NCI-H748 (cell line): ENCODE data around the gene TXNDC2.
A peak's percentile ranks its signal among the peaks of the same experiment; 100 is the strongest.

Experiments
- DNase-seq: peaks from one replicate; lab custom pipeline; 2025; ENCODE audit not compliant: unreplicated experiment; lab: John Stamatoyannopoulos, UW

The TXNDC2 gene

DNA sequence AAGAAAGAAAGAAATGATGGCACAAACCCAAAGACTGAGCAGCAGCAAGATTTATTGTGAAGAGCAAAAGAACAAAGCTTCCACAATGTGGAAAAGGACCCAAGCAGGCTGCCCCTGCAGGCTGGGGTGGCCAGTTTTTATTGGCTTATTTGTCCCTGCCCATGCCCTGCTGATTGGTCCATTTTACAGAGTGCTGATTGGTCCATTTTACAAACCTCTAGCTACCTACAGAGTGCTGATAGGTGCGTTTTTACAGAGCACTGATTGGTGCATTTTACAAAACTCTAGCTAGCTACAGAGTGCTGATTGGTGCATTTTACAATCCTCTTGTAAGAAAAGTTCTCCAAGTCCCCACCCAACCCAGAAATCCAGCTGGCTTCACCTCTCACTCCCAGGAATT, 26.5 kb downstream of the TXNDC2 start:
- DNase-seq = peak; percentile 39

DNA sequence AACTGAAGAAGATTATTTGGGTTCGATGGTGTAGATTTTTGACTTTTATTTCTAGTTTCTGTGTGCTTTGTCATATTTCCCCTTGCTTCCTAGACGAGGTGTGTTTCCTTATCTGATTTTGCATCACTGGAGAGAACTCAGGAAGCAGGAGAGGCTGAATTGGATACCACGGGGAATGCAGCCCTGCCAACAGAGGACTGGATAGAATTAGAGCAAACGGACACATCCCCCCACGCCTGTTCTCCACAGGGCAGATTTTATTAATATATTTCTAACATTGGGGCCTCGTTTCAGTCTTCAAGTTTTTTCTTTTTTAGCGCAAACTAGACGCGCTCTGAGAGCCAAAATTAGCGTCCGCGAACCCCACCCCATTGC, 27.4 kb downstream of the TXNDC2 start:
- DNase-seq = peak; percentile 69

DNA sequence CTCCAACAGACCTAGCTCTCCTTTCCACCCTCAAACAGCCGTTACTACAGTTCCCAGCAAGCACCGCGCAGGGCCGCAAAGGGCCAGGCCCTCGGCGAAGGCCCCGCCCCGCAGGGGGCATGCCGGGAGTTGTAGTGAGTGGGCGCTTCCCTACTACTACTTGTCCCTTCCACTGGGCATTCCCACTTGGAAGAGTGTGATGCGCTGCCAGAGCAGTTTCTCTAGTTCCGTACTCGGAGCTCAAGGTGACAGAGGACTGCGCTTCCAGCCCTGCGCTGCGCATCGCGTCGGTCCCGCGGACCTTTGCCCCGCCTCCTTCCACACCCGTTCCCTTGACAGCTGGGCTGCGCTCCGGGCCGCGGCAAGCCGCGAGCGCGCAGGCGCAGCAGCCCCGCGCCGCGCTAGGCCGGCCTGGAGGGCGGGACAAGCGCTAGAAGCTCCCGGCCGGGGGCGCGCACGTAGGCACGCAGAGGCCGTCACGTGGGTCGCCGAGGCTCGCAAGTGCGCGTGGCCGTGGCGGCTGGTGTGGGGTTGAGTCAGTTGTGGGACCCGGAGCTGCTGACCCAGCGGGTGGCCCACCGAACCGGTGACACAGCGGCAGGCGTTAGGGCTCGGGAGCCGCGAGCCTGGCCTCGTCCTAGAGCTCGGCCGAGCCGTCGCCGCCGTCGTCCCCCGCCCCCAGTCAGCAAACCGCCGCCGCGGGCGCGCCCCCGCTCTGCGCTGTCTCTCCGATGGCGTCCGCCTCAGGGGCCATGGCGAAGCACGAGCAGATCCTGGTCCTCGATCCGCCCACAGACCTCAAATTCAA, 28.0 kb downstream of the TXNDC2 start, which contains the start of gene VAPA:
Gene VAPA (plus strand): TSS at position 491 of the 808 bp plus-strand sequence. CDS start 241 bp downstream, at position 732.
- DNase-seq = peak; percentile 97

DNA sequence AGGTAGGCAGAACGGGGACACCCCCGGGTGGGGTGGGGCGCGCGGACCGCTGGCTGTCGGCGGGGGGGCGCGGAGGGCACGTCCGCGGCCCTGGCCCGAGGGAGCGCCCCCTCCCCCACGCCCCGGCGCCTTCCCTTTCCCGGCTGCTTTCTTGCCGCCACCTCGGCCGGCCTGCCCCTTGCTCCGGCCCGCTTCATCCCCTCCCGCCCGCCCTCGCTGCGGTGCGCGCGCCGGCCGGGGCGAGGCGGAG, 28.5 kb downstream of the TXNDC2 start:
- DNase-seq = peak; percentile 72

DNA sequence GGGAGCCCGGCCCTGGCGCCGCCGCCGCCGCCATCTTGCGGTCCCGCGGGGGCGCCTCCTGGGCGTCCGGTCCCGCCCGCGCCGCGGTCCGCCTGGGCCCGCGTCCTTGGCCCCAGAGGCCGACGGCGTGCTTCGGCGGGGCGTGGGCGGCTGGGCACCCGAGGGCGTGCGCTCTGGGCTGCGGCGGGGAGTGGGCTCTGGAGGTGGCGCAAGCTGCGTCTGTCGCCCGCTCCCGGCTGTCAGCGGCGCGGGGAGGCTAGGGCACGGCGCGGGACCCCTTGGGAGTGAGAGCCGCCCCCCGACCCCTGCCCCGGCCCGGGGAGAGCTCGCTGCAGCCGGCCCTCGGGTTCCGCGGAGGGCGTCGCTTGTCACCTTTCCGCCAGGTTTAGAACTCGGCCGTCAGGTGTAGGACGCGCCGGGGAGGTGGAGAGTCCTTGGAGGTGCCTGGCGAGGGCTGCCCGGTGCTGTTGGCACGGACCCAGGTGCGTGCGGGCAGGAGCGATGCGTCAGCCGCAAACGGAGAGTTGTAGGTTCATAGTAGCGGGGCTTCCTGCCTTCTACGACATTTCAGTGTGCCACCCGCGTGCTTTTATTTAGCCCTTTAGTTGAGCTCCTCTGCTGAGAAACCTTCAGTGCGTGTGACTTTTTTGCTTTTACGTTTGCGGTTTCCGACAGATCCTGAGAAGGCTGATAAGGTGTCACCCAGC, 29.0 kb downstream of the TXNDC2 start:
- DNase-seq = peak; percentile 73

DNA sequence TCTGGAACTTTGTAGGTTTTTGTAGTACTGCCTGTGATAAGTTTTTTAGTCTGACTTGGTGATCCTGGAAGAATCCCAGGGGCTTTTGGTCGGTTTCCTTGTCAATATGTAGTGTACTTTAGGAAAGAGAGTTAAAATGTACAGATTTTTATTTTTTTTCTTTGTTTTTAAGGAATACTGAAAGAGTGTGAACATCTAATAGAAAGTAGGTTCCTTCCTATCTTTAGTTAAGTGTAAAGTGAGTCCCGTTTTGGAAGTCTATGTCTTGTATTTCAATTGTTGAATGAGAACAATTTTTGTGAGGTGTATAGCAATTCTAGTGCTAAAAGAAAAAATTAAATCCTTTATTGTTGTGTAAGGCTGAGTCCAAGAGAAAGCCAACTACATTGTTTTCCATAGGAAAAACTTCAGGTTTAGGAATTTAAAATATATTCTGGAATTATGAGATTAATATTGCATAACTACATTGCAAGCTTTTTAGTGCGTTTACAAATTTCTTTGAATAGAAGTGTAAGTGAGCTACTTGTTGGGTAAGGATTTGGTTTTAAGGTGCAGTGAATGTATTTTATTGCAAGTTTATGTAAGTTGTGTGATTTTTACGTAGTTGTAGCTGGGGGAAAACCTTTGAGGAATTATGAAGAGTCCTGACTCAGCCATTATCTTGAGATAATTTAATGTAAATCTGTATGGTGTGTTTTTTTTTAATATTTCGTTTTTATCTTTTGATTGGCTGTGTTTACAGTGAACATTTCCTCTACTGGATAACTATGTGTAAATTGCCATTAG, 29.7 kb downstream of the TXNDC2 start:
- no peak for DNase-seq

DNA sequence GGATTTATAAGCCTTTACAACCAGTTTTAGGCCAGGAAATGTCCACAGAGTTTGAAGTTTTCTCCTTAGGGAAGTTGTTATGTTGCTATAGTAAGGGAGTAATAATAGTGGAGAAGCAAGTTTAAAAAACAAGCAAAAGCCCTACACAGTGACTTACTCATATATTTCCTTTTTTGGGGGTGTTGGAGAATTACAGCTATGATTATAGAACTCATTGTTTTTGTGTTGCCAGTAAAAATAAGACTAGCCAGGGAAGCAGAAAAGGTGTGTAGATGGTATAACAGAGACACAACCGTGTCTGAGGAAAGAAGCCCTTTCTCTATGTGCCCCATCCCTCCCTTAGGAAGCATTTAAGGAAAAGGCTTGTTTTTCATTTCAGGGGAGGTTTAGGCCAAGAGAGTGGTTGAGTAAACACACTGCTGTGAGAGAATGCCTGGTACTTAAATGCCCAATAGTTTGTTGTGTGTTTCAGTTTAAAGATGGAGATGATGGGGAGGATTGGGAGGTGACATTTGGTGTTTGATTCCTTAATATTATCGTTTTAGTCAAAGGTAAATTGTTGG, 30.4 kb downstream of the TXNDC2 start:
- DNase-seq = no peak

DNA sequence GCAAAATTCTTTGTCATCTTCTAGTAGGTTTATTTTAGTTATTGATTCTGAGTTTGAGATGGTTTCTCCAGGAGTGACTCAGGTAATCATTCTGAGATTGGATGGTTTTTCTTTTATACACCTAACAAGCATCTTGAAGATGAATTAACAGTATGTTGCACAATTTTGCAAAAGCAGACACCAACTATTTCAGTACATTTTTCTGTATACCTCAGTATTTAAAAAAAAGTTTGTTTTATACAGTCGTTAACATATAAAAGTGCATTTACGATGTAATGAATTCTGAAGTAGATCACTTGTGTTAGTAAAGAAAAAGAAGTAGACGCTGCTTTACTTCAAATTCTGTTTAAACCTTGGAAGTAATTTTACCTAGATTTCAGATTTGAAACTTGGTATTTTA, 31.0 kb downstream of the TXNDC2 start:
- DNase-seq = no peak

DNA sequence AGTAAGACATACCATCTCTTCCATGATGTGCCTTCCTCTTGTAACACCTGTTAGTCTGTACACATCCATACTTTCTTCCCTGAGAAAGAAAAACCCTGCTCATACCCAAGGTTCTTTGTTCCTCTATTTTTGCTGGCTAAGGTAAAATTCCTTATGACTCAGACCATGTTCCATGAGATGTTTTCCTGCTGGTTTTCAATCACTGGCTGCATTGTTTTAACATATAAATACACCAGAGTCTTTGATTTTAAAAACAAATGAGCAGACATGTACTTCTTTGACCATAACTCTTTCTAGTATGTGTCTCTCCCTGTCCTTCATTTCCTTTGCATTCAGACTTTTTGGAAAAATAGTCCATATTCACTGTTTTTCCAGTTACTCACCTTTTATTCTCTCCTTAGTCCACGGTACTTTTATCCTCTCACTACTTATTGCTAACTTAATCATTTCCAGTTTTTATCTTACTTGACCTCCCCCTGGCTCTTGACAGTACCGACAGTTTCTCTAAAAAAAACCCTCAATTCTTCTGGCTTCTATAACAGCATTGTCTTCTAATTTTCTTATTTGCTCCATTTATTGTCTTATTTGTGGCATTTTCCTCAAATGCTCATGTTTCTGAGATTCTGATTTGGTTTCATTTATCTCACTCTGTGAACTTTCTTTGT, 32.4 kb downstream of the TXNDC2 start:
- DNase-seq = no peak

DNA sequence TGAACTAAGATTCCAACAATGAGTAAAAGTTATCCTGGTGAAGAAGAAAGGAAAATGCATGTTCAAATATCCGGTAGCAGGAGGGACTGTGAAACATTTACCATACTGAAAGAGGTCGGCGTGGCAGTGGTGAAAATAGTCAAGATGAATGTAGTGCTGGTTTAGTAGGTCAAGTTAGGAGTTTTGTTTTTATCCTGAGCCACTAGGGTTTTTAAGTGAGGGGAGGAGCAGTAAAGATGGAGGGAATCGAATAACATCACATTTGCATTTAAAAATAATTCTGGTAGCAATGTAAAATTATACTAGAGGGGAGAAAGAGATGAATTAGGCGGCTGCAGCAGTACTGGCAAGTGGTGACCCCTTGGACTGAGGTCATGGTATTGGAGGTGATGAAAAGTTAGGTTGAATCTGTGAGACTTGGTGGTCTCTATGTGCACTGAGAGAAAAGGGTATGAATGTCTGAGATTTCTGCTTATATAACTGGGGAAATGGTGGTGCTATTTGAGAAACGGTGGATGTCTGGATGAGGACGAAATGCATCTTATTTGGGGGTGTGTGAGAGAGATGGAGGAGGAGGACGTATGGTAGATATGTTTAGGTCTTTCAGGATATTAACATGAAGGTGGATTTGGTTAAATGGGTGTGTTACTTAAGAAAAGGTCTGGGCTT, 33.9 kb downstream of the TXNDC2 start:
- DNase-seq = no peak

DNA sequence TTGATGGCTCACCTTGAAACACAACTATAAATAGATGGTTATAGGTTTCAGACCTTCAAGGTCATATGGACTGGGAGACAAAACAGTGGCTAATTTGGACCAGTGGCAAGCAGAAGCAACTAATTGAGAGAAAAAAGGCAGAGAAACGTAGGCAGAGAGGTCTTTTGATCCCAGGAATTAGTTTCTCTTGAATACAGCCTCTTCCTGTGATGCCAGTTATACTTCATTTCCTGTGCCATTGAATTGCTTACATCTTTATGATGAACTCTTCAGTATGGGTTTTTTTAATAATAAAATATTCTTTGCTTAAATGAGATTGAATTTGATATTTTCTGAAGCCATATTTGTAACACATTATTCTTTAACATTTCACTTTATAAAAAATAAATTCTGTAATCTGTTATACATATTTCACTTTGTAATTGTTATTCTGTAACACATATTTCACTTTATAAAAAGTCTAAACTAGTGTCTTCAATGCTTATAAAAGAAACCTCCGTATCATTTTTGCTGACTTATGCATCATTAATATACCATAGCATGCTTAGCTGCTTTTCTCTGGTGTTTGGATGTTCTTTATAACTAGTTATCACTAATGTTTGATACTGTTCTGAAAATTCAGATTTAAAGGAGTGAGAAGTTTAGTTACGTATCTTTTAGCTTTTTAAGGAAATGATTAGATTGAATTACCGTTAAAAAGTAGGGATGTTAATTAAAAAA, 37.0 kb downstream of the TXNDC2 start:
- no peak for DNase-seq

DNA sequence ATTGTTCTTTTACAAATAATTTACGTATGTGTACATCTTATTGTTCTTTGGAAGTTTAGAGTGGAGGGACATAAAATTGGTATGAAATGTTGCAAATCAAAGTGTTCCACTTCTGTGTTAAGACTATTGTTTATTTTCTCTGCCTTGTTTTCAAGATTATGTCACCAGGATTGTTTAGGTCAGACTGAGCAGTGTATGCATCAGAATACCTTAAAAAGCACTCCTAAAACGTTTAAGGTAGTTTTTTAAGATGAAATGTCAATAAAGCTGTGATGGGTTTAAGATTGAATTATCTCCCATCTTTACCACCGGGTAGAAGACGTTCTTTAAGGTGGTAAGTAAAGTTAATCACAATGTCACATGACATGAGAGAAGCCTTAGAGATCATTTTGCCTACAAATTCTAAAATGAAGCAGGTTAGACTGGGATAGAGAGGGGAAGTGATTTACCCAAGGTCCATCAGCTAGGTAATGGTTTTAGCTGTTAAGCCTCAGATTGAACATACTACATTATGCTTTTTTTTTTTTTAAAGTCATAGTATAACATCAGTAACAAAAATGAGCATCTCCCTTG, 38.7 kb downstream of the TXNDC2 start:
- no peak for DNase-seq

DNA sequence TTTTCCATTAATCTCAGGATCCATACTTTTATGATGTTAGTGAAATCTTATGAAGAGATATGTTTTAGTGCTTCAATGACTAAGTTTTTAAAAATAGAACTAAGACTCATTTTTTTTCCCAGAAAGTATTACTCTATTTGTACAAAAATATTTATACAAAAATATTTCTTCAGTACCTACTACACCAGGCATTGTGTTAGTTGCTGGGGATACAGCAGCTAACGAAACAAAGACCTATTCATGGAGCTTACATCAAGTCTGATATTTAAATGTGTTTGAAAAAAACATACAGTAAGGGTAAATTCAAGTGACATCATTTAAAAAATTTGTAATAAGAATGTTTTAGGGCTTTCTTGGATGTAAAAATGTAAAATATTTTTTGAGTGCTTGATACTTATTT, 39.6 kb downstream of the TXNDC2 start:
- no peak for DNase-seq

DNA sequence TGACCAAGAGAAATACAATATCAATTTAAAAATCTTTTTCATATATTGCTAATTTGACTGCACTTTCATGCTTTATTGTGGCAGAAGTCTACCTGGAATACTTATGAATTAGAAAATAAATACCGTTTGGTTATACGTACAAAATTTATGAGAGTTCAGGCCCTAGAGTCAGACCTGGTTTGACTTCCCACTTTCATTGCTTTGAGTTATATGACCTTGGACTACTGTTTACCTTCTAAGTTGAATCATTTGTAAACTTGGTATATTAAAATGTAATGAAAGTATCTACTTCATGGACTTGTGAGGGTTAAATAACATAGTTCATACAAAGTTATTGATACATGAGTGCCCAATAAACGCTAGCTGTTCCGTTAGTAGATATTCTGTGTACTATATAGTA, 40.0 kb downstream of the TXNDC2 start:
- no peak for DNase-seq

DNA sequence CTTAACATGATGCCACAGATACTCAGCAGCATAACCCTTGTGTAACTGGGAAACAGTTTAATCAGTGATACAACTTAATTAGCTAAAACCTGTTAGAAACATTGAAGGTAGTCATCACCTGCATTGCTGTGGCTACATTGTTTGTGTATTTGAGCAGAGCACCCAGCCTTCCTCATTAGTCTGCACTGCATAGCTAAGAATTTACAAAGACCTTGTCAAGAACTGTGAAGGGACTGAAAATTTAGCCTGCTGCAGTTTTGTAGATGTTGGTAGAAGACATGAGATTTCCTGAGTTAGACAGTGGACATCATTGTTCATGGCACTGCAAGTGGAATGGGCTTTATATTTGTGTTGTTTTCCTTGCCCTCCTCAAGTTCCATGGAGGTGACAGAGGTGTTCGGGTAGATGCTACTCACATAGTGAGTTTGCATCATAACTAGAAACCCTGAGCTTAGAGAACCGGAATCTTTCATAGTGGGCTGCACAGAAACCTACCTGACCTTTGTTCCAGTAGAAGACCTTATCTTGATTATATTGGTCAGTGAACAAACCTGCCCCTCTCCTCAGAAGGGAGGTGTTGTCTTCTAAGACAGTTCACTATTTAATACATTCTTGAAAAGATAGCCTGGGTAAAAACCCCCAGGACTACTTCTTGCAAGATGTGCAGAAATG, 40.6 kb downstream of the TXNDC2 start:
- no peak for DNase-seq

DNA sequence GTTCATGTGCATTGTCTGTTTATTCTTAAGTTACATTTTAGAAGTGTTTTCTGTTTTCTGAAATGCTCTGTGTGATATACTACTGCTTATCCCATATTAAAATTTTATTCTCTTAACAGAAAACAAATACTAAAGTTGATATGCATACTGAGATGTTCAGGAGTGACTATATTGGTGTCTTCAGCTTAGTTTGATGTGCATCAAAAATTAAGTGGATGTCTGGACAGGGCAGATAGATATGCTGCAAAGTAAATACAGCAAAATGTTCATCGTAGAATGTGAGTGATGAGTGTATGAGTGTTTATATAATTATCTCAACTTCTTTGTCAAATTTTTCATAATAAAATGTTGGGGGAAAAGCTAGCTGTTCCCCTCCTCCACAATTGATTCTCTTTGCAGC, 41.2 kb downstream of the TXNDC2 start:
- DNase-seq = no peak

DNA sequence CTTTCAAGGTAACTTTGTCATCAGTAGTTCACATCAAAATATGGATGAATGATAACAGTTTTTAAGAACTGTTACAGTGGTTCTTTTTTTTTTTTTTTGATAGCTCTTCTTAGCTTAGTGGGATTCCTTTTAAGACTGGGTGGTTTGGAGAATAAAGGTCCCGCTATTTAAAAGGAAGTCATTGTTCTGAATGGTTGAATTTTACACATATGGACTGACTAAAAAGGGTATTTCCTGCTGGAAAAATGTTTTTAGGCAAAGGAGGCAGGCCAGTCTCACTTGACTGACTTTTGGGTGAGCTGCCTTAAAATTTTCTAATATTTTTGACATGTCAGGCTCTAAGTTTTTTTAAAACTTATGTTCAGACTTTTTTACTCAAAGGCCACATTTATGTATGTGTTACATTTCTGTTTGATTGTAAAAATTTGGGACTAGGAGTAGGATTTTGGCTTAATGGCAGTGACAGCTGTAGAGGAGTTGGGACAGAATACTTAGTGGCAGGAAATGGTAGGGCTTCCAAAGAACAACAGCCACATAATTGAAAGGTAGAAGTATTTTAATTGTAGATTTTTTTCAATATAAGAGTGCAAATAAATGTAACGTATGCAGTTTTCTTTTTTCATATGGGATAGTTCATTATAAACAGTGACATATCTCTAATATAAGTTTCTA, 41.8 kb downstream of the TXNDC2 start:
- DNase-seq = no peak

DNA sequence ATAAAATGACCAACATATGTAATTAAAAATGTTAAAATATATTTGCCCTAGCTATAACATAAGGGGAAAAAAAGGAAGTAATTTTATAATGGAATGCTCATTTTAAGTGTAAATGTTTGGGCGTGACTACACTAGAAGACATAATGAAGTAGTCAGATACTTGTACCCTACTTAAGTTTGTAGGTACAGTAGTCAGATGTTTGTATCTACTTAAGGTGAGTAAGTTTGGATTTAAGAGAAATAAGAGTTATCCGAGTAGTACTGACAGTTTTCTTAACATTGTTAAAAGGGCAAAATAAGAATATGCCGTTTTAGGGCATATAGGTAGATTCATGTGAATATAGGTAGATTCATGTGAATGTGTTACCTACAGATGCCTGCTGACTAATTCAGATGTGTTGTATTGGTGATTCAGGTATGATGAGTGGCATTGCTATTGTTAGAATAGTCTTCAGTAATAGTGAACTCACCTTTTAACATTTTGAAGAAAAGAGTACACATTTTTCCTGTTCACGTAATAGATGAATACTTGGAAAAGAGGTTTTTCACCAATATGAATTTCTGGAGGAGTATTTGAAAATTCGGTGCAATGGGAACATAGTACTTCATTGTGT, 43.0 kb downstream of the TXNDC2 start:
- no peak for DNase-seq
